ENCODE results near the gene TMPRSS7.

TMPRSS7 gene

DNA sequence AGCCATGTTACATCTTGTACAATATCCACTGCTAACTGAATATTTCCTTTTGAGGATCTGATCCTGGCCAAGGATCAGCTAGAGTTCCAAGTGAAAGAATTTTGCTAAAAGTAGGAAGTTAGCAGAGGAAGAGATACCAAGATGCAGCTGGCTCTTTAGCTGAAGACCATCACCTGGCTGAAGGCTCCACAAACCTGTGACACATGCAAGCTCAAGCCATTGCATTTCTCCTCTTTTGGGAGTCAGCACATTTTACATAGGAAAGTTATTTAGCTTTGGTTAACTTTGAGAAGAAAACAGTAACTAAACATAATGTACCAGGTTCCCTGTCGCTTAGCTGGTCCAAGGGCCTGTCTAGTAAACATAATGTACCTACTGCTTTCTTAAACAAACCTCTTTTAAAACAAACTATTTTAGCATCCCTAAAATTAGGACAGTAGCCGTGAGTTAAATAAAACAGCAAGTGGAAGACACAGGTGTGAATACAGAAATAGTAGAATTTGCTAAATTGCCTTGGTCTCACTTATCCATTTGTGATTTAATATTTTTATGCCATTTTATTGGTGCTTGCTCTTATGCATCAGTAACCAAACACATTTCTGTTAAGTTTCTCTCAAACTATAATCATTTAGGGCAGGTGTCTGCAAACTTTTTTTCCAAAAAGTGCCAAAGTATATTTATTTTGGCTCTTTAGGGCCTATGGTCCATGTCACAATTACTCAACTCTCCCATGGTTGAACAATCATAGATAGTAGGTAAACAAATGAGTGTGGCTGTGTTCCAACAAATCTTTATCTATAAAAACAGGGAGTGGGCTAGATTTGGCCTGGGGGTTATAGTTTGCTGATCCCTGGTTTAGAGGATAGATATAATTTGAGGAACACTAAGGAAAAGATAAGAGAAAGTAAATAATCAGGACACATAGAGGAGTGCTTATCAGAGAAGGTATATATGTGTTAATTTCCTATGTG is 87.3 kb downstream of the TMPRSS7 start:
- ATAC-seq, result no peak
- TF ChIP-seq, protein P1, sequence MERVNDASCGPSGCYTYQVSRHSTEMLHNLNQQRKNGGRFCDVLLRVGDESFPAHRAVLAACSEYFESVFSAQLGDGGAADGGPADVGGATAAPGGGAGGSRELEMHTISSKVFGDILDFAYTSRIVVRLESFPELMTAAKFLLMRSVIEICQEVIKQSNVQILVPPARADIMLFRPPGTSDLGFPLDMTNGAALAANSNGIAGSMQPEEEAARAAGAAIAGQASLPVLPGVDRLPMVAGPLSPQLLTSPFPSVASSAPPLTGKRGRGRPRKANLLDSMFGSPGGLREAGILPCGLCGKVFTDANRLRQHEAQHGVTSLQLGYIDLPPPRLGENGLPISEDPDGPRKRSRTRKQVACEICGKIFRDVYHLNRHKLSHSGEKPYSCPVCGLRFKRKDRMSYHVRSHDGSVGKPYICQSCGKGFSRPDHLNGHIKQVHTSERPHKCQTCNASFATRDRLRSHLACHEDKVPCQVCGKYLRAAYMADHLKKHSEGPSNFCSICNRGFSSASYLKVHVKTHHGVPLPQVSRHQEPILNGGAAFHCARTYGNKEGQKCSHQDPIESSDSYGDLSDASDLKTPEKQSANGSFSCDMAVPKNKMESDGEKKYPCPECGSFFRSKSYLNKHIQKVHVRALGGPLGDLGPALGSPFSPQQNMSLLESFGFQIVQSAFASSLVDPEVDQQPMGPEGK (CRISPR knock-in tag; IDR thresholded peaks at IDR 0.05; ENCODE audit: borderline replicate concordance), result no peak
- TF ChIP-seq CSDC2 (CRISPR knock-in tag; IDR thresholded peaks at IDR 0.05), result no peak
- TF ChIP-seq, protein P2, sequence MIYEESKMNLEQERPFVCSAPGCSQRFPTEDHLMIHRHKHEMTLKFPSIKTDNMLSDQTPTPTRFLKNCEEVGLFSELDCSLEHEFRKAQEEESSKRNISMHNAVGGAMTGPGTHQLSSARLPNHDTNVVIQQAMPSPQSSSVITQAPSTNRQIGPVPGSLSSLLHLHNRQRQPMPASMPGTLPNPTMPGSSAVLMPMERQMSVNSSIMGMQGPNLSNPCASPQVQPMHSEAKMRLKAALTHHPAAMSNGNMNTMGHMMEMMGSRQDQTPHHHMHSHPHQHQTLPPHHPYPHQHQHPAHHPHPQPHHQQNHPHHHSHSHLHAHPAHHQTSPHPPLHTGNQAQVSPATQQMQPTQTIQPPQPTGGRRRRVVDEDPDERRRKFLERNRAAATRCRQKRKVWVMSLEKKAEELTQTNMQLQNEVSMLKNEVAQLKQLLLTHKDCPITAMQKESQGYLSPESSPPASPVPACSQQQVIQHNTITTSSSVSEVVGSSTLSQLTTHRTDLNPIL (CRISPR knock-in tag; IDR thresholded peaks at IDR 0.05; ENCODE audit: low read depth), result no peak
- TF ChIP-seq ZC3H10 (CRISPR knock-in tag; IDR thresholded peaks at IDR 0.05), result no peak
- TF ChIP-seq OSR1 (CRISPR knock-in tag; IDR thresholded peaks at IDR 0.05), result no peak
- no peak for TF ChIP-seq ISL1 (CRISPR knock-in tag; IDR thresholded peaks at IDR 0.05)

DNA sequence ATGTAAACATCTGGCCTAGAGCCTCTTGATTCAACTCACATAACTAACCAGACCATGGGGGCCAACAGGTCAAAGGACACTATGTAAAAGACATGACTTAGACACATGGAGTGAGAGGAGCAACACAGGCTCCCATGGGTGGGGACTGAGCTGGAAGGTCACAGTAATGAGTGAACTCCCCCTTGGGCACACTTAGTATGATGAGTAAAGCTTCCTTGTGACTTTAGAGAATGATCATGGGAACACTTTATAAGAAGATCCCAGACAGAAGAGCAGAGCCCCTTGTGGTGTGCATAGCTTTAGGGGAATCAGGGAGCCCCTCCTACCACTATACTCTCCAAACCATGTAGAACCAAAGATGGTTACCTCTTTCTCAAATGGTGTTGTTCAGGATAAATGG is 88.3 kb downstream of the TMPRSS7 start:
- no peak for ATAC-seq
- TF ChIP-seq, protein P3, sequence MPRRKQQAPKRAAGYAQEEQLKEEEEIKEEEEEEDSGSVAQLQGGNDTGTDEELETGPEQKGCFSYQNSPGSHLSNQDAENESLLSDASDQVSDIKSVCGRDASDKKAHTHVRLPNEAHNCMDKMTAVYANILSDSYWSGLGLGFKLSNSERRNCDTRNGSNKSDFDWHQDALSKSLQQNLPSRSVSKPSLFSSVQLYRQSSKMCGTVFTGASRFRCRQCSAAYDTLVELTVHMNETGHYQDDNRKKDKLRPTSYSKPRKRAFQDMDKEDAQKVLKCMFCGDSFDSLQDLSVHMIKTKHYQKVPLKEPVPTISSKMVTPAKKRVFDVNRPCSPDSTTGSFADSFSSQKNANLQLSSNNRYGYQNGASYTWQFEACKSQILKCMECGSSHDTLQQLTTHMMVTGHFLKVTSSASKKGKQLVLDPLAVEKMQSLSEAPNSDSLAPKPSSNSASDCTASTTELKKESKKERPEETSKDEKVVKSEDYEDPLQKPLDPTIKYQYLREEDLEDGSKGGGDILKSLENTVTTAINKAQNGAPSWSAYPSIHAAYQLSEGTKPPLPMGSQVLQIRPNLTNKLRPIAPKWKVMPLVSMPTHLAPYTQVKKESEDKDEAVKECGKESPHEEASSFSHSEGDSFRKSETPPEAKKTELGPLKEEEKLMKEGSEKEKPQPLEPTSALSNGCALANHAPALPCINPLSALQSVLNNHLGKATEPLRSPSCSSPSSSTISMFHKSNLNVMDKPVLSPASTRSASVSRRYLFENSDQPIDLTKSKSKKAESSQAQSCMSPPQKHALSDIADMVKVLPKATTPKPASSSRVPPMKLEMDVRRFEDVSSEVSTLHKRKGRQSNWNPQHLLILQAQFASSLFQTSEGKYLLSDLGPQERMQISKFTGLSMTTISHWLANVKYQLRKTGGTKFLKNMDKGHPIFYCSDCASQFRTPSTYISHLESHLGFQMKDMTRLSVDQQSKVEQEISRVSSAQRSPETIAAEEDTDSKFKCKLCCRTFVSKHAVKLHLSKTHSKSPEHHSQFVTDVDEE (CRISPR knock-in tag; IDR thresholded peaks at IDR 0.05), result no peak
- TF ChIP-seq, protein P4, sequence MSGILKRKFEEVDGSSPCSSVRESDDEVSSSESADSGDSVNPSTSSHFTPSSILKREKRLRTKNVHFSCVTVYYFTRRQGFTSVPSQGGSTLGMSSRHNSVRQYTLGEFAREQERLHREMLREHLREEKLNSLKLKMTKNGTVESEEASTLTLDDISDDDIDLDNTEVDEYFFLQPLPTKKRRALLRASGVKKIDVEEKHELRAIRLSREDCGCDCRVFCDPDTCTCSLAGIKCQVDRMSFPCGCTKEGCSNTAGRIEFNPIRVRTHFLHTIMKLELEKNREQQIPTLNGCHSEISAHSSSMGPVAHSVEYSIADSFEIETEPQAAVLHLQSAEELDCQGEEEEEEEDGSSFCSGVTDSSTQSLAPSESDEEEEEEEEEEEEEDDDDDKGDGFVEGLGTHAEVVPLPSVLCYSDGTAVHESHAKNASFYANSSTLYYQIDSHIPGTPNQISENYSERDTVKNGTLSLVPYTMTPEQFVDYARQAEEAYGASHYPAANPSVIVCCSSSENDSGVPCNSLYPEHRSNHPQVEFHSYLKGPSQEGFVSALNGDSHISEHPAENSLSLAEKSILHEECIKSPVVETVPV (CRISPR knock-in tag; IDR thresholded peaks at IDR 0.05), result no peak
- TF ChIP-seq TOX (CRISPR knock-in tag; IDR thresholded peaks at IDR 0.05; ENCODE audit: borderline replicate concordance), result no peak
- no peak for TF ChIP-seq ZFP30 (CRISPR knock-in tag; IDR thresholded peaks at IDR 0.05)
- TF ChIP-seq RARB (CRISPR knock-in tag; IDR thresholded peaks at IDR 0.05), result no peak
- TF ChIP-seq CSDC2 (CRISPR knock-in tag; IDR thresholded peaks at IDR 0.05), result no peak
- TF ChIP-seq ZNF70 (CRISPR knock-in tag; IDR thresholded peaks at IDR 0.05), result no peak
- no peak for TF ChIP-seq SNAI2 (CRISPR knock-in tag; IDR thresholded peaks at IDR 0.05)

DNA sequence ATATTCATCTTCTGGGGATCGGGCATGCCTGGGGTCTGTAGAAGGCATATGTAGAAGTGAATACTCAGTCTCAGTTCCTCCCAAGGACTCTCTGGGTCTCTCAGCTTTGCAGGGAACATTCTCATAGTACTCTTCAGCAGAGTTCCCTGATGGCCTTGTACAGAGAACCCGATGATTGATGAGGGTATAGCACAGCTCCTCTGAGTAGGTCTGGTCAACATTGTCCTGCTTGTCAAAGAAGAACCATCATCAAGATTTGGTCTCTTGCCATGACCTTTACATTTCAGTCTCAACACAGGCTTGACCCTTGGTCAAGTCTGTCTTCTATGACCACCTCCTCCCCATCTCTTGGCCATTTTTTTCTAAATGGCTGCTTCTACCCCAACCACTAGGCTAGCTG is 89.0 kb downstream of the TMPRSS7 start:
- no peak for ATAC-seq
- TF ChIP-seq GLIS3 (CRISPR knock-in tag; IDR thresholded peaks at IDR 0.05) (no peak), TCF4 (CRISPR knock-in tag; IDR thresholded peaks at IDR 0.05; ENCODE audit: borderline replicate concordance) (no peak), ZNF565 (CRISPR knock-in tag; conservative IDR thresholded peaks at IDR 0.05; ENCODE audit: low read depth) (no peak), CSDC2 (CRISPR knock-in tag; IDR thresholded peaks at IDR 0.05) (no peak), ZFP3 (CRISPR knock-in tag; IDR thresholded peaks at IDR 0.05) (no peak), OSR1 (CRISPR knock-in tag; IDR thresholded peaks at IDR 0.05) (no peak), SNAI2 (CRISPR knock-in tag; IDR thresholded peaks at IDR 0.05) (no peak)
- TF ChIP-seq, protein P1 (CRISPR knock-in tag; IDR thresholded peaks at IDR 0.05; ENCODE audit: borderline replicate concordance), result no peak
